Measurements from ENCODE around the gene SYVN1. TPM values are rescaled to one million over a fixed set of nuclear protein-coding genes. Genes with fewer than 3 reads are reported as not detected.

Gene SYVN1
- total RNA-seq, 1 experiment from 2014 or later = 64.3 TPM

DNA sequence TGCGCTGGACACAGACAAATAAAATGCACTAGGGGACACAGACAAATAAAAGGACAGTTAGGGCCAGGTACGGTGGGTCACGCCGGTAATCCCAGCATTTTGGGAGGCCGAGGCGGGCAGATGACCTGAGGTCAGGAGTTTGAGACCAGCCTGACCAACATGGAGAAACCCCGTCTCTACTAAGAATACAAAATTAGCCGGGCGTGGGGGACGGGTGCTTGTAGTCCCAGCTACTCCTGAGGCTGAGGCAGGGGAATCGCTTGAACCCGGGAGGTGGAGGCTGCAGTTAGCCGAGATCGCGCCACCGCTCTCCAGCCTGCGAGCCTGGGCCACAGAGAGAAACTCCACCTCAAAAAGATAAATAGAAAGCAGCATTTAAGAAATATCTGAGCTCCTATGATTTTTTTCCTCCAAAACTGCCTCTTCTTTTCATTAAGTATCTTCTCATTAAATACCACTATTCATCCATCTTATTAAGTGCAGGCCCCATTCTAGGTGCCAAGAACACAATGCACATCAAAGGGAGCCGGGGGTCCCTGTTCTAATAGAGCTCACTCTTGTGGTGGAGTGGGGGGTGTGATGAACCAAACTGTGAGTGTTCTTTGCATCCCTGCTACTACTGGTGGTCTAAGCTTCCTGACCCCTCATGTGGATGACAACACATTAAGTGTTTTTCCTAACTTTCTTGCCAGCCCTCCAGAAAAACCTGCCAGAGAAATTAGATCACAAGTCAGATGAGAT lies 16.1 kb downstream of the SYVN1 start:
- Histone ChIP-seq H3K36me3 (ENCODE audit: control insufficient read depth, insufficient read depth, low read length) (peaks cover 15% of the 10 kb centered on the region), H3K4me1 (ENCODE audit: control insufficient read depth, insufficient read depth, low read length) (peaks cover 30% of the 10 kb centered on the region), H3K9me3 (ENCODE audit: control insufficient read depth, insufficient read depth, low read depth, low read length) (no peaks in the 10 kb centered on the region), H3K27me3 (ENCODE audit: control insufficient read depth, insufficient read depth, low read length) (no peaks in the 10 kb centered on the region), H3K4me3 (ENCODE audit: low read depth in 2 of 2, low read length in 2 of 2) (no peak overlapping the region), H3K27ac (ENCODE audit: low read length) (no peak overlapping the region)
- in situ Hi-C loops (cut with HindIII; ENCODE audit: low pct_unique_long_range_greater_than_20kb, low sequenced_read_pairs) (no loop called here), intact Hi-C loops (cut with micrococcal nuclease; ENCODE audit: unreplicated experiment) (loop anchor here (10.0 kb wide), 1 partner anchor 273 kb away; the partner anchor contains the start of gene CDC42BPG)
- POLR2A ChIA-PET = no interaction called here
- no peak for DNase-seq (ENCODE audit: low read depth, low spot score)
- TF ChIP-seq, protein P1, sequence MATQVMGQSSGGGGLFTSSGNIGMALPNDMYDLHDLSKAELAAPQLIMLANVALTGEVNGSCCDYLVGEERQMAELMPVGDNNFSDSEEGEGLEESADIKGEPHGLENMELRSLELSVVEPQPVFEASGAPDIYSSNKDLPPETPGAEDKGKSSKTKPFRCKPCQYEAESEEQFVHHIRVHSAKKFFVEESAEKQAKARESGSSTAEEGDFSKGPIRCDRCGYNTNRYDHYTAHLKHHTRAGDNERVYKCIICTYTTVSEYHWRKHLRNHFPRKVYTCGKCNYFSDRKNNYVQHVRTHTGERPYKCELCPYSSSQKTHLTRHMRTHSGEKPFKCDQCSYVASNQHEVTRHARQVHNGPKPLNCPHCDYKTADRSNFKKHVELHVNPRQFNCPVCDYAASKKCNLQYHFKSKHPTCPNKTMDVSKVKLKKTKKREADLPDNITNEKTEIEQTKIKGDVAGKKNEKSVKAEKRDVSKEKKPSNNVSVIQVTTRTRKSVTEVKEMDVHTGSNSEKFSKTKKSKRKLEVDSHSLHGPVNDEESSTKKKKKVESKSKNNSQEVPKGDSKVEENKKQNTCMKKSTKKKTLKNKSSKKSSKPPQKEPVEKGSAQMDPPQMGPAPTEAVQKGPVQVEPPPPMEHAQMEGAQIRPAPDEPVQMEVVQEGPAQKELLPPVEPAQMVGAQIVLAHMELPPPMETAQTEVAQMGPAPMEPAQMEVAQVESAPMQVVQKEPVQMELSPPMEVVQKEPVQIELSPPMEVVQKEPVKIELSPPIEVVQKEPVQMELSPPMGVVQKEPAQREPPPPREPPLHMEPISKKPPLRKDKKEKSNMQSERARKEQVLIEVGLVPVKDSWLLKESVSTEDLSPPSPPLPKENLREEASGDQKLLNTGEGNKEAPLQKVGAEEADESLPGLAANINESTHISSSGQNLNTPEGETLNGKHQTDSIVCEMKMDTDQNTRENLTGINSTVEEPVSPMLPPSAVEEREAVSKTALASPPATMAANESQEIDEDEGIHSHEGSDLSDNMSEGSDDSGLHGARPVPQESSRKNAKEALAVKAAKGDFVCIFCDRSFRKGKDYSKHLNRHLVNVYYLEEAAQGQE (IDR thresholded peaks at IDR 0.05; ENCODE audit: insufficient read depth in 1 of 2, low read depth in 2 of 2, low read length in 1 of 2) = no peak
- TF ChIP-seq, protein P2, sequence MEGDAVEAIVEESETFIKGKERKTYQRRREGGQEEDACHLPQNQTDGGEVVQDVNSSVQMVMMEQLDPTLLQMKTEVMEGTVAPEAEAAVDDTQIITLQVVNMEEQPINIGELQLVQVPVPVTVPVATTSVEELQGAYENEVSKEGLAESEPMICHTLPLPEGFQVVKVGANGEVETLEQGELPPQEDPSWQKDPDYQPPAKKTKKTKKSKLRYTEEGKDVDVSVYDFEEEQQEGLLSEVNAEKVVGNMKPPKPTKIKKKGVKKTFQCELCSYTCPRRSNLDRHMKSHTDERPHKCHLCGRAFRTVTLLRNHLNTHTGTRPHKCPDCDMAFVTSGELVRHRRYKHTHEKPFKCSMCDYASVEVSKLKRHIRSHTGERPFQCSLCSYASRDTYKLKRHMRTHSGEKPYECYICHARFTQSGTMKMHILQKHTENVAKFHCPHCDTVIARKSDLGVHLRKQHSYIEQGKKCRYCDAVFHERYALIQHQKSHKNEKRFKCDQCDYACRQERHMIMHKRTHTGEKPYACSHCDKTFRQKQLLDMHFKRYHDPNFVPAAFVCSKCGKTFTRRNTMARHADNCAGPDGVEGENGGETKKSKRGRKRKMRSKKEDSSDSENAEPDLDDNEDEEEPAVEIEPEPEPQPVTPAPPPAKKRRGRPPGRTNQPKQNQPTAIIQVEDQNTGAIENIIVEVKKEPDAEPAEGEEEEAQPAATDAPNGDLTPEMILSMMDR (IDR thresholded peaks at IDR 0.05) = no peak; the same call in 1 of the 2 replicates
- TF ChIP-seq POLR2AphosphoS5 (IDR thresholded peaks at IDR 0.05; ENCODE audit: low read depth, low read length) (no peak), TCF7L2 (IDR thresholded peaks at IDR 0.05; ENCODE audit: low read depth, low read length) (no peak), SIN3A (IDR thresholded peaks at IDR 0.05; ENCODE audit: borderline replicate concordance, insufficient read depth, low read depth, low read length) (no peak)
- CTCF ChIA-PET = interaction anchor here (1.0 kb wide), 1 partner anchor 269 kb away, joined by 4 read pairs; no protein-coding TSS in a partner anchor
- ATAC-seq = no peak
- BruUV-seq (replicated peaks) = no TSS peak

DNA sequence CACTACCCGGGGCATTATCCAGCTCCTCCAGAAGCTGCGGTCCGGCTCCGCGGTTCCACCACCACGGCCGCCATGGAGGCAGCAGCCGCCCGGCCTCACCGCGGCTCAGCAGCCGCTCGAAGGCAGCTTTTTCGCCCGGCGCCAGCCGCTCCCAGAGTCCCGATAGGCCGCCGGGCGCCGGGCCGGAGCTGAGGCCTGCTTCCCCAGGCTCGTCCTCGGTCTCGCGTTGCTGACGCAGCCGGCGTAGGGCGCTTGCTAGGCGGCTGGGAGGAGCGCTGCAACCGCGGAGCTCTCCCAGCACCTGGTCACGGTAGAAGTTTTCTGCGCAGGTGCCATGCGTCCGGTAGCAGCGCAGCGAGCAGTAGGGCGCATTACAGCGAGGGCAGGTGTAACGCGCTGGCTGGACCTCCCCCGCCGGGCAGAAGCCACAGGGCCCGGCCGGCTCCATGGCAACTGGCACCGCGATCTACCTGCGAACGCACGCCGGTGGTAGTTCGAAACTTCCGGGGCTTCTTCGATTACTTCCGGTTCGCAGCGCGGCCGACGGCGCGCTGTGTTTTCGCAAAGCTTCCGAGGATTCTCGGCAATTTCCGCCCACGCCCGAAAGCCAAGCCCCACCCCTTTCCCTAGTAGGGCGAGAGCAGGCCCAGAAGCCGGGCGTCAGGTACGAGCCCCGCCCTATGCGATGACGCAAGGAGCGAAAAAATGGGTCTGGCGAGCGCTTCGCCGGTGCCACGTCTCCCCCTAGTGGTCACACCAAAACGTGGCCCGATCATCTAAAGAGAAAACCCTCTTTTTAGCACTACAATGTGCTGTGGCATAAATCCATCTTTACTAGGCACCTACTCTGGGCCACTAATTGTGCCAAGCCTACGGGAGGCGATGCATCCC lies 16.9 kb downstream of the SYVN1 start, which contains the start of gene ZNHIT2:
Gene ZNHIT2 (minus strand): TSS at position 496 of the 891 bp plus-strand sequence. CDS start 48 bp downstream, at position 448.
- Histone ChIP-seq H3K4me1 (ENCODE audit: control insufficient read depth, insufficient read depth, low read length) (peaks cover 33% of the 10 kb centered on the region), H3K4me3 (ENCODE audit: low read depth in 2 of 2, low read length in 2 of 2) (peak within 1 kb of the TSS; percentile 70 to 78), H3K27ac (ENCODE audit: low read length) (peak within 1 kb of the TSS; percentile 89), H3K36me3 (ENCODE audit: control insufficient read depth, insufficient read depth, low read length) (peaks cover 15% of the 10 kb centered on the region), H3K27me3 (ENCODE audit: control insufficient read depth, insufficient read depth, low read length) (no peaks in the 10 kb centered on the region), H3K9me3 (ENCODE audit: control insufficient read depth, insufficient read depth, low read depth, low read length) (no peaks in the 10 kb centered on the region)
- intact Hi-C loops (cut with micrococcal nuclease; ENCODE audit: unreplicated experiment) = loop anchor here (10.0 kb wide), 1 partner anchor 273 kb away; the partner anchor contains the start of gene CDC42BPG
- DNase-seq (ENCODE audit: low read depth, low spot score) = peak; percentile 99
- ATAC-seq = peak; percentile 77
- ChIA-PET CTCF (interaction anchor here (1.0 kb wide), 1 partner anchor 268 kb away, joined by 4 read pairs; no protein-coding TSS in a partner anchor), POLR2A (no interaction called here)
- no TSS peak for BruUV-seq (replicated peaks)
- in situ Hi-C loops (cut with HindIII; ENCODE audit: low pct_unique_long_range_greater_than_20kb, low sequenced_read_pairs) = no loop called here
- TF ChIP-seq SIN3A (IDR thresholded peaks at IDR 0.05; ENCODE audit: borderline replicate concordance, insufficient read depth, low read depth, low read length) = peak; percentile 77; the same call in 1 of the 2 replicates
- TF ChIP-seq, protein P2 (IDR thresholded peaks at IDR 0.05) = peak; percentile 99
- peak; percentile 98 for TF ChIP-seq POLR2AphosphoS5 (IDR thresholded peaks at IDR 0.05; ENCODE audit: low read depth, low read length)
- 0 out of 2 replicates have a peak, but pooled peaks have one; percentile 27 for TF ChIP-seq TCF7L2 (IDR thresholded peaks at IDR 0.05; ENCODE audit: low read depth, low read length)
- TF ChIP-seq, protein P1 (IDR thresholded peaks at IDR 0.05; ENCODE audit: insufficient read depth in 1 of 2, low read depth in 2 of 2, low read length in 1 of 2) = peak in 1 of 2 experiments; percentile 48; a peak in 1 of 4 replicates
